ENCODE data around the gene TTYH1. TPM values are rescaled to one million over a fixed set of nuclear protein-coding genes. Genes with fewer than 3 reads are reported as not detected.
"Not testable (repeated sequence)": the region's sequence is repeated elsewhere in the genome, so short reads cannot be mapped to it uniquely, and the experiment has no call there.

Gene TTYH1
- not detected in 2 replicates for total RNA-seq (2014; rRNA removed; shearing (Covaris generic))
- polyA plus RNA-seq (2015; cell fraction: cytosol; rRNA removed) = not detected in 2 replicates
- not detected in 2 replicates for polyA plus RNA-seq (2015; cell fraction: nucleus; rRNA removed)

DNA sequence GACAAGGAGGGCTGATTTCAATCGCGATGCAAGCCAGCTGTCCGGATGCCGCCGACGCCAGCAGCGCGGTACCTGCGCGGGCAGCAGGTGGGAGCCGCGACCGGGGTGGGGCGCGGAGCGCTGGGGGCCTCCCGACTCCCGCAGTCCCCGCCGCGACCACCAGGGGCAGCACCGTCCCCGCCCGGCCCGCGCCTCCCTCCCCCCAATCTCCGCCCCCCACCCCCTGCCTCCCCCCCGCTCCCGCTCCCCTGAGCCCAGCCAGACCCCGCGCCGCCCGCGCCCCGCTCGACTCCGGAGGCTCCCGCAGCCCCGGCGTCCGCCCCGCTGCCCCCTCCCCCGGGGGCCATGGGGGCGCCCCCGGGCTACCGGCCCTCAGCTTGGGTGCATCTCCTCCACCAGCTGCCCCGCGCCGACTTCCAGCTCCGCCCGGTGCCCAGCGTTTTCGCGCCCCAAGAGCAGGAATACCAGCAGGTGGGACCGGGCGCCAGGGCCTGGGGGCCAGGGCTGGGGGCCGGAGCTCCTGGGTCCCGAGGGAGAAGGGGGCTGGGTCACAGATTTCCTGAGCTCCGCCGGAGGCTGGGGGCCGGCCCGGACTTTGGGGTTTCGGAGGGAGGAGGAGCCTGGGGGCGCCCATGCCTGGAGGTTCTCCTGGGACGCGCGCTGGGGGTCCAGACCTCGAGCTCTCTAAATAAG, at the start of gene TTYH1:
Gene TTYH1 (plus strand): TSS at position 257 of the 693 bp plus-strand sequence. CDS start 89 bp downstream, at position 346.
- no peak for DNase-seq (ENCODE audit: low read depth)

DNA sequence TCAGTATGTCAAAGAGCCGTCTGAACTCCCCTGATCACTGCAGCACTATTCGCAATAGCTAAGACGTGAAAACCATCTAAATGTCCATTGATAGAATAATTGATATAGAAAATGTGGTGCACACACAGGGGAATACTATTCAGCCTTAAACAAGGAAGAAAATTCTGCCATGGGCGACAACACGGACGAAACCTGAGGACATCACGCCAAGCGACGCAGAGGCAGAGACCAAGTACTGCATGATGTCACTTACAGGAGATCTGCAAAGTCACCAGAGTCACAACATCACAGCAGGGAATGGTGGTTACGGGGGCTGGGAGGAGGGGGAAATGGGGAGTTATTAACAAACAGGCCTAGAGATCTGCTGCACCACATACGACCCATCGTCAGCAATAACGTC, 49.5 kb upstream of the TTYH1 start:
- DNase-seq (ENCODE audit: low read depth) = not testable (repeated sequence)

- no peak for DNase-seq (ENCODE audit: low read depth)
Observed at GRCh38 chr19:54366811-54367210, 48.5 kb upstream of the TTYH1 start.

DNA sequence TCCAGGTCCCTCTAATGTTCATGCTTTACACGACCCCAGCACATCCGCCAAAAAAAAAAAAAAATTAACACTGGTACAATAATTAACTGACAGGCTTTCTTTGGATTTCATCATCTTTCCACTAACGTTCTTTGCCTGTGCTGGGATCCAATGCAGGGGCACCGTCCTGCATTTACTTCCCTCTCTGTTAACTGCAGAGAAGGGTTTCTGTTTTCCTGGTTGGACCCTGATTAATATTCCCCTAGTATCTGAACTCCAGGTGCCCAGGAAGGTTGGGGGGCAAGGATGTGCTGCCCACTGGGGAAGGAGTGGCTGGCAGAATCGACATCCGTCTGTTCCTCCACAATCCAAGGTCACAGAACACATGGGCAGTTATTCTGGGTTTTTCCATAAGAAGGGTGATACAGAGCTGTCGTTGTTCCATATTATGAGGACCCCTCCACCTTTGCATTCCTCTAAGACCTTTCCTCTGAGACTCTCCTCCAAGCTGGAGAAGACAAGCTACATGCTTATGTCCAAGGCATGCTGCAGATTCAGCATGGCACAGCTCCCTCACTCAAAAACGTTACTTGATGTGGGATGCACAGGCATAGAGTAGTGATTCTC, 46.1 kb upstream of the TTYH1 start:
- no peak for DNase-seq (ENCODE audit: low read depth)

GRCh38 chr19:54369688-54370433, 45.4 kb upstream of the TTYH1 start:
- DNase-seq (ENCODE audit: low read depth) = not testable (repeated sequence)

GRCh38 chr19:54370434-54370796, 44.8 kb upstream of the TTYH1 start:
- DNase-seq (ENCODE audit: low read depth) = peak; percentile 52

GRCh38 chr19:54371453-54371852, 43.8 kb upstream of the TTYH1 start:
- DNase-seq (ENCODE audit: low read depth) = not testable (repeated sequence)

- no peak for DNase-seq (ENCODE audit: low read depth)
Observed at GRCh38 chr19:54373781-54374631, 41.3 kb upstream of the TTYH1 start.

- DNase-seq (ENCODE audit: low read depth) = not testable (repeated sequence)
Observed at GRCh38 chr19:54375181-54375938, 39.9 kb upstream of the TTYH1 start.

GRCh38 chr19:54376610-54377285, 38.5 kb upstream of the TTYH1 start:
- no peak for DNase-seq (ENCODE audit: low read depth)

GRCh38 chr19:54379187-54379678, 36.0 kb upstream of the TTYH1 start:
- DNase-seq (ENCODE audit: low read depth) = no peak

DNA sequence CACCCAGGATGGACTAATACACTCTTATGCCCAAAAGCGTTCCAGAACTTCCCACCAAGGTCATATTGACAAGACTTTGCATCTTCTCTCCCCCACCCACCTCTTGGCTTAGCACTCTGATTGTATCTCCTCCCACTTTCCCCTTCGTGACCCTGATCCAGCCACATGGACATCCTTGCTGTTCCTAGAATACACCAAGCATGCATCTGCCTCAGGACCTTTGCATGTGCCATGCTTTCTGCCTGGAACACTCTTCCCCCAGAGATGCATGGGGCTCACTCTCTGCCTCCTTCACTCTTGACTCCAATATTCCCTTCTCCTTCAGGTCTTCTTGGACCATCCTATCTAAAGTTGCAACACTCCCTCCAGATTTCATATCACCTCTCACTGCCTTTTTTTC, 34.4 kb upstream of the TTYH1 start:
- no peak for DNase-seq (ENCODE audit: low read depth)

- DNase-seq (ENCODE audit: low read depth) = not testable (repeated sequence)
Observed at GRCh38 chr19:54382041-54382440, 33.2 kb upstream of the TTYH1 start.

DNA sequence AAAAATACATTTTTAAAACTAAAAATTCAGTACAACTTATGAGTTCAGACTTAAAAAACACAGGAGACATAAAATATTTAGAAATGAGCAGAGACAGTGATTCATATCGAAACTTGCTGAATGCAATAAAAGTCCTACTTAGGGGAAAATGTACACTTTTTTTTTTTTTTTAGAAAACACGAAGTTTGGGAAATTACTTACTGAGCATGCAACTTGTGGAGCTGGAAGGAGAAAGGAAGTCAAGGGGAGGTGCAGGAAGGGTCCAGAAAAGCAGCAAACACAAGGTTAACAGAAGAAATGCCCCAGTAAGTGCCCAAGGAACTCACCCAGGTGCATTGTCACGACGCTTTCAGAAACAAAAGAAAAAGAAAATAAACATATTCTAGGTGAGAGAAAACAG, 31.9 kb upstream of the TTYH1 start:
- no peak for DNase-seq (ENCODE audit: low read depth)

- no peak for DNase-seq (ENCODE audit: low read depth)
Observed at GRCh38 chr19:54387991-54388801, 27.1 kb upstream of the TTYH1 start.

DNA sequence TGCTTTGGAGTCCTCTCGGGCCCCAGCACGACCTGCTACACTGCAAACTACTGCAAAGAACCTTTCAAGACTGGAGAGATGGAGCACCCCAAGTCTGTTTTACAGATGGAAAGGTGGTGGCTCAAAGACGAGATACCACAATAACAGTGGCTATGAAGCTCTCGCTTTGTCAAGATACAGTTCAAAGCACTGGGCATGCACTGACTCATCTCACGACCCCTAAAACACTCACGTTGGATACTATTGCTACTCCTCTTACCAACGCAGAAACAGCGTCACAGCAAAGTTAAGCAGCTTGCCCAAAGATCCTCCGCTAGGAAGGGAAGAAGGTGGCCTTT, 26.5 kb upstream of the TTYH1 start:
- DNase-seq (ENCODE audit: low read depth) = no peak

GRCh38 chr19:54389553-54389952, 25.7 kb upstream of the TTYH1 start:
- no peak for DNase-seq (ENCODE audit: low read depth)

DNA sequence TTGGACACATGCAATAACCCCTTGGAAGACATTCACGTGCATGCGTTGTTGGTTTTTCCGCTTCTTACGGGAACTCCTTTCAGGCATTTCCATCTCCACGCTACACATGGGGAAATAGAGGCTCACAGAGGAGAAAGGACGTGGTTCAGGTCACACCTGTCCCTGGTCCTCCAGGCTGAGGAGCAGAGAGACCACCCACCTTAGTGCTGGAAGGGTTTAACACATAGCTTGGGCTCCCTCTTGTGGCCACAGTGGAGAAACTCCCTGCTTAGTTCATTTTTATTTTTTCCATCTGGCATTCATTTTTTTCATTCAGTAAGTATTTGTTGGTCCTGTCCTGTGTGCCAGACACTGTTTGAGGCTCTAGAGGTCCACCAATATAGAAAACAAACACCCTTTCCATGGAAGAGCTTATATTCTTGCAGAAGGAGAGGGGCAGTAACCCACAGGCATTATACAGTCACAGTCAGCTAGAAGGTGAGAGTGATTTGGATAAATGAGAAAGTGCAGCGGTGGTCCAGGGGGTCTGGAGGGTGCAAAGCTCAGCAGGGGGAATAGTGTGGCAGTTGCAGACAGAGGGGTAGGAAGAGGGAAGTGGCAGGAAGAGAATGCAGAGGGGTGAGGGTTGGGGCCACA, 24.2 kb upstream of the TTYH1 start:
- peak; percentile 28 for DNase-seq (ENCODE audit: low read depth)

Measured in HT1080 (cell line).